Measurements from ENCODE around the gene SPTBN2.

SPTBN2 gene

GRCh38 chr11:66670816-66671215 is 58.2 kb downstream of the SPTBN2 start:
- Histone ChIP-seq H3K4me3 (no peak overlapping the region), H3K27ac (no peak overlapping the region)
- TF ChIP-seq CTCF (IDR thresholded peaks at IDR 0.05) = no peak
- no peak for DNase-seq (ENCODE audit: low spot score)

GRCh38 chr11:66665369-66665768 is 63.6 kb downstream of the SPTBN2 start:
- peak; percentile 33 for DNase-seq (ENCODE audit: low spot score)
- no peak for TF ChIP-seq CTCF (IDR thresholded peaks at IDR 0.05)
- H3K4me3 ChIP-seq = no peak overlapping the region
- H3K27ac ChIP-seq = no peak overlapping the region

- TF ChIP-seq CTCF (IDR thresholded peaks at IDR 0.05) = no peak
- no peak for DNase-seq (ENCODE audit: low spot score)
- no peak overlapping the region for H3K27ac ChIP-seq
- H3K4me3 ChIP-seq = no peak overlapping the region
These were observed 65.2 kb downstream of the SPTBN2 start for GRCh38 chr11:66663741-66664296.

- no peak for DNase-seq (ENCODE audit: low spot score)
- Histone ChIP-seq H3K27ac (no peak overlapping the region), H3K4me3 (no peak overlapping the region)
- TF ChIP-seq CTCF (IDR thresholded peaks at IDR 0.05) = no peak
These were observed 69.3 kb downstream of the SPTBN2 start for GRCh38 chr11:66659763-66660162.

GRCh38 chr11:66653123-66653522 is 75.9 kb downstream of the SPTBN2 start:
- TF ChIP-seq CTCF (IDR thresholded peaks at IDR 0.05) = no peak
- no peak overlapping the region for H3K27ac ChIP-seq
- no peak overlapping the region for H3K4me3 ChIP-seq
- no peak for DNase-seq (ENCODE audit: low spot score)

GRCh38 chr11:66652651-66653050 is 76.4 kb downstream of the SPTBN2 start:
- no peak for TF ChIP-seq CTCF (IDR thresholded peaks at IDR 0.05)
- H3K4me3 ChIP-seq = no peak overlapping the region
- H3K27ac ChIP-seq = no peak overlapping the region
- DNase-seq (ENCODE audit: low spot score) = no peak

GRCh38 chr11:66651016-66651415 is 78.0 kb downstream of the SPTBN2 start:
- Histone ChIP-seq H3K4me3 (no peak overlapping the region), H3K27ac (no peak overlapping the region)
- no peak for TF ChIP-seq CTCF (IDR thresholded peaks at IDR 0.05)
- no peak for DNase-seq (ENCODE audit: low spot score)

Measured in coronary artery (tissue), 2 donors.